GM18505 (cell line): ENCODE data around the gene CEP192.
A peak's percentile ranks its signal among the peaks of the same experiment; 100 is the strongest.

Source experiments
- ATAC-seq: cut with Tn5 transposase; IDR thresholded peaks from one replicate; pipeline ENCODE4 v1.9.1; 2021; ENCODE audit not compliant: unreplicated experiment
- POLR2A ChIP-seq: IDR thresholded peaks from 4 replicates; pipeline ENCODE4 v1.6.1; 2011; ENCODE audit warnings: borderline replicate concordance; ENCODE audit not compliant: insufficient read depth, insufficient read length; ENCODE audit errors: extremely low read depth

The CEP192 gene

DNA sequence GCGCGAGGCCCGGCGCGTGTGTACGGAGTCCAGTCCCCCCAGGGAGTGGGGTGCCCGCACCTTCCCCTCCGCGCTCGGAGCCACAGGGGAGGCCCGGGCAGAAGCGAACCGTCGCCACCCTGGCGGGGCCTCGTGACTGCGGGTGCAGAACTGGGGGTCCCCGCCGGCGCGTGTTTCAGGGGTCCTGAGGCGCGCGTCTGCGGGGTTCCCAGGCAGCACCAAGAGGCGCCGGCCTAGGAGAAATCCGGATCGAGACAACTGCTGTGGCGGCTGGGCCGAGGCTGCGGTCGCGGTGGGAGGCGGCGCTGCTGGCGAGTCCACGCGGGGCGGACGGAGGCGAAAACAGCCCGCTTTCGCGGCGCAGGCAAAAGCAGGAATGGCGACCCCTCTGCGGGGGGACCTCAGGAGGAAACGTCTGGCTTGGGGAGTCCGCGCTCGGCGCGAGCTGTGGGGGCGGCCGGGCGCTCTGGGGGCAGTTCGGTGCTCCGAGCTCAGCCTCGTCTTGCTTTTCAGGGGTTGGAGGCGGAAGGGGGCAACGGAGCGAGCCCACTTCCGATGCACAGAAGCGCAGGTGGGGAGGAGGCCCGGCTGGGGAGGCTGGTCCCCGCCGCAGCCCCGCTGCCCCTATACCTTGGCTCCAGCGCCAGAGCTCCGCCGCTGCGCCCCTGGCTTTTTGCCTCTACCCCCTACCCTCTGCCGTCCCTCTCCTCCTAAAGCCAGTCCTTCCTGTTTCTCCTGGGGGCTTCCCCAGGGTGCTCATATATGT, 145.9 kb downstream of the CEP192 start:
- peak; percentile 41 for ATAC-seq
- no peak for TF ChIP-seq POLR2A

DNA sequence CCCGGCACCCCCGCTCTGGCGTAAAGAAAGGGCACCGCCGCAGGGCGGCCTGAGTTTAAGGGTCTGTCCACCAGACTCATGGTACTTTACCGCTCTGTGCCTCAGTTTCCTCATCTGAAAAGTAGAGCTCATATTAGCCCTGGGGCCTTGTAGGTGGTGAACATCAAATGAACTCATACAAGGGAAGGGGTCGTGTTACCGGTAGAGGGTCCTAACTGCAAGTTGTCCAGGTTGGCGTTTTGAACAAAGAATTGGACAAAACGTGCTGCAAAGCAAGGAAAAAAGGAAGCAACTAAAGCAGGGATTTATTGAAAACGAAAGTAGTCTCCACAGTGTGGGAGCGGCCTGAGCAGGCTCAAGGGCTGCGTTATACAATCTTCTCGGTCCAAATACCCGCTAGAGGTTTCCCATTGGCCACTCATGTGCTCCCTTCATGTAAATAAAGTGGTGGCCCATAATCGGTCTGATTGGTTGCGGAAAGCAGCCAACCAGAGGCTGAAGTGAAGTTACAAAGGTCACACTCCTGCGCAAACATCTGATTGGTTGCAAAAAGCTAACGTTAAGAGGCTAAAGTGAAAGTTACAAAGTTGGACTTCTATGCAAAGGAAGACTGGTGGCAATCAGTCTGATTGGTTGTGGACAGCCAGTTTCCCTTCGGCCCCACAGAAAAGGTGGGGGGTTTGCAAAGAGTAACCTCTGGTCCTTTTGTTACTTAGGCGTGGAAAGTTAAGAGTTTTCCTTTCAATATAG, 146.7 kb downstream of the CEP192 start:
- TF ChIP-seq POLR2A = peak; percentile 38
- peak; percentile 56 for ATAC-seq

DNA sequence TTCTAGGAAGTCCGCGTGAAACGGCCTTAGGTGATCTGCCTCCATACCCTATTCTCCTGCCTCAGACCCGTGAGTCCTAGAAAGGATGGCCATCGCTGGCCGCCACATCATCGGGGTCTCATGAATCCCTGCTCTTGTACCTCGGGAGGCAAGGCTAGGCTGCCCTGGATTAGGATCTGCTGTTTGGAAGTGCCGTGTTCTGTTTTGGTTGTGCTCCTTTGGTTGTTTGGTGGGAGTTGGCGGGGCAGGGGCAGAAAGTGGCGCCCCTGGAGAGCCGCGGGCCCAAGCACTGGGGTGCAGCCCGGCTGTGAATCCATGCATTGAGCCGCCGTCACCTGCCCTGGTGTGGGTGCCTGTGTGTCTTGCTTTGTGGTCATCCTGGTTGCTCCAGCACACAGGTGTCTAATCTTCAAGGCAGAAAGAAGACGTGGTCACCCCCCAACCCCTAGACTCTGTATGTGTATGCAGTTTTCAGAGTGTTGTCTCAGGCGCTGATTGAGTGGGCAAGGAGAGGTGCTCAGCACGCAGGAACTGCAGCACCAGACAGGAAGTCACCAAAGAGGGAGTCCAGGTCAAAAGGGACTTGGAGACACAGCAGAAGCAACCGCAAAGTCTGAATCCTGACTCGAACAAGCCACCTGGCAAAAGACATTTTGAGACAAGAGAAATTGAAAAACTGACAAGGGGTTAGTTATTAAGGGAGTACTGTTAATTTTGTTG, 147.4 kb downstream of the CEP192 start:
- ATAC-seq = no peak
- no peak for TF ChIP-seq POLR2A

DNA sequence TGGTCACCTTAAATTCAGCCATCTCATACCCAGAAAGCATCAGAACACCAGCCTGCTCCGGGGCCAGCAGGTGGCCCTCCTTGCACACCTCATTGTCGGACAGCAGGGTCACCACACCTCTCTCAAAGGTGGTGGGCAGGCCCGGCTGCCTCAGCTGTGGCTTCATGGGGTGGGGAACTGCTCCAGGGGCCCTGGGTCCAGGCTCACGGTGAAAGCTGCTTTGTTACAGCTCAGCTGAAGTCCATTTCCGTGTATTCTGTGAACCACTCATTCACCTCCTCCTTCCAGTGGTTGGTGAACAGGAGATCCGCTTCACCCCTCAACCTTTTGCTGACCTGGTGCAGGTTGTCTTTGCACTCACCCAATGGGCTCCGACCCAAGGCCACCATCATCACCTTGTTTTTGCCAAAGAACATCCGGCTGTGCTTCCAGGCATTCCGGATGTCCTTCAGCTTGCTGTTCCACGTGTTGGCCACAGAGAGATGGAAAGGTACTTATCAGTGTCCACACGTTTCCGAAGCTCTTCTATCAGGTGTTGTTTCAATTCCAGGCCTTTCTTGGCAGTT, 148.8 kb downstream of the CEP192 start:
- no peak for ATAC-seq
- no peak for TF ChIP-seq POLR2A

DNA sequence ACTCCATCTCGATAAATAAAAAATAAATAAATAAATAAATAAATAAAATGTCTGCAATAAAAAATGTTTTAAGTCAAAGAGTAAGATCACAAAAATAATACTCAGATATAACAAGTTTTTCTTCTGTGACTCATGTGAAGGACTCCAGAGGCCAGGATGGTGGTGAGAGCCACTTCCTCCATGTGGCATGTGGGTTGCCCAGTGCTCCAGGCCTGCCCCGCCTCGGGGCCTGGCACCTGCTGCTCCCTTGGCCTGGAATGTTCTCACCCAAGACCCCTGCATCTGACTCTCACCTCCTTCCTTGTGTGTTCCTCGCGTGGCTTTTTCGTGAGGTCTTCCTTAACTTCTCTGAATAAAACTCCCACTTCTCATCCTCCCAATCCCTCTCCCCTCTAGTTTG, 150.0 kb downstream of the CEP192 start:
- no peak for ATAC-seq
- TF ChIP-seq POLR2A = no peak

DNA sequence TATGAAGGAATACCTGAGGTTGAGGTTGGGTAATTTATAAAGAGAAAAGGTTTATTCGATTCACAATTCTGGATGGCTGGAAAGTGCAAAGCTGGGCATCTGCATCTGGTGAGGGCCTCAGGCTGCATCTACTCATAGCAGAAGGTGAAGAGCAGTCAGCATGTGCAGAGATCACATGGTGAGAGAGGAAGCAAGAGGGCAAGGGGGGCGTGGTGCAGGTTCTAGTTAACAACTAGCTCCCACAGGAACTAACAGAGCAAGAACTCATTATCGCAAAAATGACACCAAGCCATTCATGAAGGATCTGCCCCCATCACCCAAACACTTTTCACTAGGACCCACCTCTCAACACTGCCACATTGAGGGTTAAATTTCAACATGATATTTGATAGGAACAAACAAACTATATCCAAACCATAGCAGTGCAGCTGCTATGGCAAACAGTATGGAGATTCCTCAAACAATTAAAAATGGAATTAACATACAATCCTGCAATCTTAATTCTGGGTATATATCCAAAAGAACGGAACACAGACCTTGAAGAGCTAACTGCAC, 154.6 kb downstream of the CEP192 start:
- no peak for TF ChIP-seq POLR2A
- no peak for ATAC-seq

DNA sequence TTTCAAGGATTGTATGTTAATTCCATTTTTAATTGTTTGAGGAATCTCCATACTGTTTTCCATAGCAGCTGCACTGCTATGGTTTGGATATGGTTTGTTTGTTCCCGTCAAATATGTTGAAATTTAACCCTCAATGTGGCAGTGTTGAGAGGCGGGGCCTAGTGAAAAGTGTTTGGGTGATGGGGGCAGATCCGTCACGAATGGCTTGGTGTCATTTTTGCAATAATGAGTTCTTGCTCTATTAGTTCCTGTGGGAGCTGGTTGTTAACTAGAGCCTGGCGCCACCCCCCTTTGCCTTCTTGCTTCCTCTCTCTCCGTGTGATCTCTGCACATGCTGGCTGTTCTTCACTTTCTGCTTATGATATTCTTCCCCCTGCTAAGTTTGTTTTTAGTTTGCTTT, 156.0 kb downstream of the CEP192 start:
- TF ChIP-seq POLR2A = no peak
- ATAC-seq = no peak

DNA sequence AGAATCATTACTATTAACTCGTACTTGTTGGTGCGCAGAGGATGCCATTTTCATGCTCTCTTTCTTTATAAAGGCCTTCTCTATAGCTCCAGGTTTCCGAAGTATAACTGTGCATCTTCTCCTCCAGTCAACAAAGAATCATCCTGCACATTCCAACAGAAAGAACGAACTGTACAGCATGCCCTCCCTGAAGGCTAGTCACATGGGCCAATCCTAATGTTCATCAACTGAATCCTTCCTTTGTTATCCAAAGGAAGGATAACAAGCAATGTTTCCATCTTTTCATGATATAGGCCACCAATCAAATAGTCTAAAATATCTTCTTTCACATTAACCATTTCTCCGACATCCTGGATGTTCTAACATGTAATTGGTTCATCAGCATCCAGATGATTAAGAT, 160.5 kb downstream of the CEP192 start:
- no peak for ATAC-seq
- no peak for TF ChIP-seq POLR2A

DNA sequence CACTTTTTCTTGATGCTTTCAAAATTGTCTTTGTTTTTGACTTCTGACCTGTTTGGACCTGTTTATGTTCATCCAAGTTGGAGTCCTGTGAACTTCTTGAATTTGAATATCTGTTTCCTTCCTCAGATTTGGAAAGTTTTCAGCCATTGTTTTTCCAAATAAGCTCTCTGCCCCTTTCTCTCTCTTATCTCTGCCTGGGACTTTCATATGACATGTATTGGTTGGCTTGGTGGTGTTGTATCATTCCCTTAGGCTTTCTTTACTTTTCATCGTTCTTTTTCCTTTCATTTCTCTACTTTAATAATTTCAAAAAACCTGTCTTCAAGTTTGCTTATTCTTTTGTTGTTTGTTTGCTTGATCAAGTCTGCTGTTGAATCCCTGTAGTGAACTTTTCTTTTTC, 167.3 kb downstream of the CEP192 start:
- TF ChIP-seq POLR2A = no peak
- ATAC-seq = no peak

DNA sequence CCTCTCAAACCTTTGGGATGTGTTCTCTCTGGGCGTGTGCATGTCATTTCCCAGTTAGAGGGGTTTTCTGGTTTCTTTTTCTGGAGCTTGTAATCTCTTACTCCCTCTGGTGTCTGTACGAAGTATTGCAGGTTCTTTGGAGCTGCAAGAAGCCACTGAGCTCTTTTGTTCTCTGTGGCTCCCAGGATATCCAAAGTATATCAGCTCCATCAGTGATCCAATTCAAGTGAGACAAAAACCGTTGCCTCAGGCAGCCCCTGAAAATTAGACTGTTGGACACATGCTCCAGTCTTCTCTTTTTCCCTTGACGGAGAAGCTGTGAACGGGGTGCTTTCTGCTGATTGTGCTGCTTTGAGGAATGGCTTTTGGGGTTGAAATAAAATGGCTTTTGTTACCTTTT, 168.4 kb downstream of the CEP192 start:
- no peak for ATAC-seq
- no peak for TF ChIP-seq POLR2A

DNA sequence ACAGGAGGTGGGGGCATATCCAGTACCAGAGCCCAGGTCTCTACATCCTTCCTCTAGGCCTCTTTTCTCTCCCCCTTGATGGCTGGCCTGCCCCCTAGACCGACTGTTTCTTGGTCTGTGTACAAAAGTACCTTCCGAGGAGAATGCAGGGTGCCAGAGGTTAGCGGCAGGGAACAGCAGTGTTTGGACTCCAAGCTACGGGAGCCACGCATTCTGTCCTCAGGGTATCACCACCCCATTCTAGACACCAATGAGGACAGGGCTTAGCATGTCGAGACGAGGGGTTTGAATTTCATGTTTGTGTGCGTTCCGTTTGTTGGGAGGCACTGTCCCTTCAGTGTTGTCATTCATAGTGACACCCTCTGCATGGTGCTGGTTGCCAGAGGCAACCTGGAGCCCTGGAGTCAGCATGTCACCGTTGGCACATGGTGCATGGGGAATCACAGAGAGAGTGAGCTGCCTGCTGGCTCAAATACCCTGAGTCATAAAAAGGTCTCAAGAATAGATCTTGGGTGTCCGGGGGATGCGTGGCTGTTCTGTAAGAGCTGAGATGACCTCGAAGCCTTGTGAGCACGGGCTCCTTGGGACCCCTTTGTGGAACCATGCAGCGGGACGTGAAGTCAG, 170.2 kb downstream of the CEP192 start:
- TF ChIP-seq POLR2A = no peak
- no peak for ATAC-seq

DNA sequence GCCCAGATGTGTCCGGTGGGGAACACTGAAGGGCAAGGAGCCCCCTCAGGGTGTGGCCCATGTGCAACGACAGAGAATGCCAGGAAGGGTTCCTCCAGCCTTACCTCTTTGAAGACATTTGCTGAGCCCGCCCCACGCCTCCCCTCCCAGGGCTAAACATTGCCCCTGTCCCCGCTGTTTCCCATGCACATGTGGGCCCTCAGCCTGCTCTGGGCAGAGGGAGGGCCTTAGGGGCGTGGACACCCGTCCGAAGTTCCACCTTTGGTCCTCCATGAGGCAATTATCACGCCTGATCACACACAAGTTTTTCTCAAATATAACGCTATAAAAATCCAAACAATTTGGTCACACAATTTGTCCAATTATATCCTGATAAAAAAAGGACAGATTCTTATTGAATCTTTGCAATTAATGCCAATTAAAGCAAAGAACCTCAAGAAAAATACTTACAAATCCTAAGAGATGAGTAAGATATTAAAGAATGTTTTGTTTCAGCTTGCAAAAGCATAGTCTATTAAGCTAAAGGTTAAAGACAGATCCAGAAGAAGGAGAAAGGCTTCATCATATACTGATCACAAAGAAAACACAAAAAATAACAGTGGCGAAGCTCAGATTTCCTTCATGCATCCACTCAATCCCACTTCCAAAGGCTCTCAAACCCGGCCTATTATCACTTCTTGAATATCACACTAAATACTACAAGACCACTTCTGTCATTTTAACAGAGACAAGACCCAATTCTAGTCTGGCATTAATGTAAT, 172.2 kb downstream of the CEP192 start:
- no peak for TF ChIP-seq POLR2A
- no peak for ATAC-seq
